Measurements from ENCODE around the gene FYN. TPM values are rescaled to one million over a fixed set of nuclear protein-coding genes. Genes with fewer than 3 reads are reported as not detected.

Gene FYN
- total and polyA plus RNA-seq, 10 of the 15 experiments (the other 5 are each of a cell fraction or from before 2014, with no cell fraction given) = 51.4 to 247 (median 138) TPM

DNA sequence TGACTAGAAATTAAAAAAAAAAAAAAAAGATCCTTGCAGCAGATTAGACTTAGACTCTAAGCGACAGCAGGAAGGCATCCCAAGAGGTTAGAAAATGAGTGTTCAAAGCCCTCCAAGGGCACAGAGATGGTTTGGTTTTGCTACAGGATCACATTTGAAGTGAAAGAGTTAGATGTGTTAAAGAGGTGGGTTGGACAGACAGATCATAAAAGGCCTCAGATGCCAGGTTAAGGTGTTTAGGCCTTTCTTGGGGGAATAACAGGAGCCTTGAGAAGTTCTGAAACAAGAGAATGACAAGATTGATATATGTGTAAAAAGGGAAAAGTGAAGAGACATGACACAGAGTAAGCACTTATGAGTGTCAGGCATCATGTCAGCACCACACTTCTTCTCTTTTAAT, 107.5 kb downstream of the FYN start:
- ChIA-PET RAD21 (ENCODE audit: unreplicated experiment) (interaction anchor here (1.0 to 6.1 kb wide), 12 partner anchors 11 to 230 kb away, joined by 3 to 55 read pairs (median 12); no protein-coding TSS in a partner anchor), POLR2A (interaction anchor here (0.8 to 2.5 kb wide), 4 partner anchors 13 to 101 kb away, joined by 3 to 20 read pairs (median 12); no protein-coding TSS in a partner anchor), SMC1A (ENCODE audit: uncharacterized antibody, unreplicated experiment) (interaction anchor here (0.7 to 6.0 kb wide), 12 partner anchors 10 to 227 kb away, joined by 3 to 55 read pairs (median 14); no protein-coding TSS in a partner anchor), CTCF (interaction anchor here (0.7 to 2.7 kb wide), 7 partner anchors 11 to 73 kb away, joined by 3 to 9 read pairs (median 3); no protein-coding TSS in a partner anchor)
- 94% methylated on average over 1 of the region's 1 CpG for whole genome bisulfite sequencing (ENCODE audit: insufficient coverage, insufficient replicate concordance, low lambda C conversion rate, missing lambda C conversion rate)
- Histone ChIP-seq H3K27me3 (replicated peaks in 1 of 2; ENCODE audit: control insufficient read depth in 2 of 2, insufficient read depth in 2 of 2, low read length in 1 of 2) (no peaks in the 10 kb centered on the region), H3K4me1 (ENCODE audit: control insufficient read depth, insufficient read depth, low read length) (peaks cover 90% of the 10 kb centered on the region), H3K36me3 (ENCODE audit: control insufficient read depth in 2 of 2, insufficient read depth in 2 of 2, low read length in 1 of 2) (peaks cover 4 to 5% of the 10 kb centered on the region in 2 experiments), H3K4me2 (ENCODE audit: control insufficient read depth, insufficient read depth) (0 out of 2 replicates have a peak overlapping the region, but pooled peaks have one; percentile 11), H2AFZ (ENCODE audit: control insufficient read depth, low read depth, low read length) (no peak overlapping the region), H4K20me1 (ENCODE audit: control insufficient read depth, insufficient read depth) (no peaks in the 10 kb centered on the region), H3K4me3 (no peak overlapping the region), H3K27ac (ENCODE audit: control insufficient read depth, insufficient read depth) (peak overlapping the region; percentile 93), H3K79me2 (ENCODE audit: control insufficient read depth, insufficient read depth, low read length) (peaks cover 79% of the 10 kb centered on the region), H3K9ac (ENCODE audit: control insufficient read depth, insufficient read depth, low read length) (no peak overlapping the region), H3K9me3 (replicated peaks; ENCODE audit: control insufficient read depth, insufficient read depth, low read length) (no peaks in the 10 kb centered on the region; the same call in 2 of the 3 replicates)
- intact Hi-C loops (cut with micrococcal nuclease; ENCODE audit: unreplicated experiment) = loop anchor here (2.0 kb wide), 1 partner anchor 29 kb away; no protein-coding TSS in a partner anchor
- TF ChIP-seq HDGF (IDR thresholded peaks at IDR 0.05) = 0 out of 2 replicates have a peak, but pooled peaks have one; percentile 9
- no peak for TF ChIP-seq BMI1 (IDR thresholded peaks at IDR 0.05; ENCODE audit: borderline replicate concordance)
- no peak for TF ChIP-seq NFYA (IDR thresholded peaks at IDR 0.05; ENCODE audit: borderline replicate concordance, low read depth, low read length)
- DNase-seq (ENCODE audit: low read depth, low spot score) = no peak
- ATAC-seq = no peak
- no TSS peak for BruUV-seq (replicated peaks)
- in situ Hi-C loops (cut with MboI) = no loop called here
- no peak for FAIRE-seq
